GM12875 (cell line): ENCODE data around the gene BTNL2.

Experiments
- H3K4me3 ChIP-seq: one replicate; pipeline ENCODE4 v1.5.1; 2011; ENCODE audit warnings: low read depth, low read length, control low read depth
- CTCF ChIP-seq: IDR thresholded peaks from 2 replicates; pipeline ENCODE4 v1.5.1; 2011; ENCODE audit warnings: low read depth, mild to moderate bottlenecking, control low read depth, inconsistent platforms, low read length, moderate library complexity, borderline replicate concordance; ENCODE audit not compliant: insufficient read depth

The BTNL2 gene

GRCh38 chr6:32401284-32401963 is 5.6 kb downstream of the BTNL2 start:
- no peak overlapping the region for H3K4me3 ChIP-seq
- TF ChIP-seq CTCF: no peak

- no peak for TF ChIP-seq CTCF
- no peak overlapping the region for H3K4me3 ChIP-seq
These were observed 9.6 kb downstream of the BTNL2 start for GRCh38 chr6:32397252-32397920.

- no peak overlapping the region for H3K4me3 ChIP-seq
- no peak for TF ChIP-seq CTCF
These were observed 11.0 kb downstream of the BTNL2 start for GRCh38 chr6:32396028-32396427.

- no peak overlapping the region for H3K4me3 ChIP-seq
- no peak for TF ChIP-seq CTCF
These were observed 13.1 kb downstream of the BTNL2 start for GRCh38 chr6:32393665-32394420.

- H3K4me3 ChIP-seq: no peak overlapping the region
- no peak for TF ChIP-seq CTCF
These were observed 15.5 kb downstream of the BTNL2 start for GRCh38 chr6:32391505-32391904.

GRCh38 chr6:32387589-32388340 is 19.2 kb downstream of the BTNL2 start:
- H3K4me3 ChIP-seq: no peak overlapping the region
- no peak for TF ChIP-seq CTCF
